Measurements from ENCODE around the gene RNF126.
"Not testable (repeated sequence)": the region's sequence is repeated elsewhere in the genome, so short reads cannot be mapped to it uniquely, and the experiment has no call there.

RNF126 gene

DNA sequence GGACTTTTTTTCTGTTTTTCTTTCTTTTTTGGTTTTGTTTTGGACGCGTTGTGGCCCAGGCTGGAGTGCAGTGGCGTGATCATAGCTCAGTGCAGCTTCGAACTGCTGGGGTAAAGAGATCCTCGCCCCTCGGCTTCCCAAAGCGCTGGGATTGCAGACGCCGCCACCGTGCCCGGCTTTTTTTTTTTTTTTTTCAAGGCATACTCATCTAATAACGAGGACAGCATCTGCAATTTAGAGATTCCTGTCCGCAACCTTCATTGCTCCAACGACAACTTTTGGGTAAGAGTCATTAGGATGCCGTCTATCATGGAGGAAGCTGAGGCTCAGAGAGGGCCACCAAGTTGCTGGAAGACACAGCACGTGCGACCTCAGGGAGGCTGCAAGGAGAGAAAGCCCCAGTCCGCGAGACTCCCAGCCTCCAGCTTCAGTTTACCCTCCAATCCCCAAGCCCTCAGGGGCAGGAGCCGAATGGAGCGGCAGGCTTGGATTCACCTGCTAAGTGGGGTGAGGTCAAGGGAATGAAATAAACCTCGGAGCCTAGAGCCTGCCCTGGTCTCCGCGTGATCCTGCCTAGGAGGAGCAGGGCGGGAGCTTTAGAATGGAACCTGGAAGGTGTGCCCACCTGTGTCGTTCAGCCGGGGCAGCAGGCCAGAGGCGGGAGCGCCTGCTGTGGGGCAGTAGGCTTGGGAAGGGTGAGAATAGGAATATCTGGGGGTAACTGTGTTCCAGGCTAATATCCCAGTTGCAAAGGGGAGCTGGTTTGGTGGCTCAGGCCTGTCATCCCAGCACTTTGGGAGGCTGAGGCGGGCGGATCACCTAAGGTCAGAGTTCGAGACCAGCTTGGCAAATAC is 29.0 kb downstream of the RNF126 start:
- H3K4me1 Mint-ChIP-seq, result peaks cover 8% of the 10 kb centered on the region
- peaks cover 8% of the 10 kb centered on the region for H3K36me3 Mint-ChIP-seq (ENCODE audit: low read depth)
- H3K27ac Mint-ChIP-seq, result peak overlapping the region; percentile 72 to 86 (median 76)
- peaks cover 14% of the 10 kb centered on the region for H3K27me3 Mint-ChIP-seq (ENCODE audit: low read depth)
- TF ChIP-seq, protein P1, sequence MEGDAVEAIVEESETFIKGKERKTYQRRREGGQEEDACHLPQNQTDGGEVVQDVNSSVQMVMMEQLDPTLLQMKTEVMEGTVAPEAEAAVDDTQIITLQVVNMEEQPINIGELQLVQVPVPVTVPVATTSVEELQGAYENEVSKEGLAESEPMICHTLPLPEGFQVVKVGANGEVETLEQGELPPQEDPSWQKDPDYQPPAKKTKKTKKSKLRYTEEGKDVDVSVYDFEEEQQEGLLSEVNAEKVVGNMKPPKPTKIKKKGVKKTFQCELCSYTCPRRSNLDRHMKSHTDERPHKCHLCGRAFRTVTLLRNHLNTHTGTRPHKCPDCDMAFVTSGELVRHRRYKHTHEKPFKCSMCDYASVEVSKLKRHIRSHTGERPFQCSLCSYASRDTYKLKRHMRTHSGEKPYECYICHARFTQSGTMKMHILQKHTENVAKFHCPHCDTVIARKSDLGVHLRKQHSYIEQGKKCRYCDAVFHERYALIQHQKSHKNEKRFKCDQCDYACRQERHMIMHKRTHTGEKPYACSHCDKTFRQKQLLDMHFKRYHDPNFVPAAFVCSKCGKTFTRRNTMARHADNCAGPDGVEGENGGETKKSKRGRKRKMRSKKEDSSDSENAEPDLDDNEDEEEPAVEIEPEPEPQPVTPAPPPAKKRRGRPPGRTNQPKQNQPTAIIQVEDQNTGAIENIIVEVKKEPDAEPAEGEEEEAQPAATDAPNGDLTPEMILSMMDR (IDR thresholded peaks at IDR 0.05; ENCODE audit: unreplicated experiment in 3 of 3), result no peak
- H3K4me3 Mint-ChIP-seq, result peak overlapping the region; percentile 94 to 98 (median 96)
- no peaks in the 10 kb centered on the region for H3K9me3 Mint-ChIP-seq

DNA sequence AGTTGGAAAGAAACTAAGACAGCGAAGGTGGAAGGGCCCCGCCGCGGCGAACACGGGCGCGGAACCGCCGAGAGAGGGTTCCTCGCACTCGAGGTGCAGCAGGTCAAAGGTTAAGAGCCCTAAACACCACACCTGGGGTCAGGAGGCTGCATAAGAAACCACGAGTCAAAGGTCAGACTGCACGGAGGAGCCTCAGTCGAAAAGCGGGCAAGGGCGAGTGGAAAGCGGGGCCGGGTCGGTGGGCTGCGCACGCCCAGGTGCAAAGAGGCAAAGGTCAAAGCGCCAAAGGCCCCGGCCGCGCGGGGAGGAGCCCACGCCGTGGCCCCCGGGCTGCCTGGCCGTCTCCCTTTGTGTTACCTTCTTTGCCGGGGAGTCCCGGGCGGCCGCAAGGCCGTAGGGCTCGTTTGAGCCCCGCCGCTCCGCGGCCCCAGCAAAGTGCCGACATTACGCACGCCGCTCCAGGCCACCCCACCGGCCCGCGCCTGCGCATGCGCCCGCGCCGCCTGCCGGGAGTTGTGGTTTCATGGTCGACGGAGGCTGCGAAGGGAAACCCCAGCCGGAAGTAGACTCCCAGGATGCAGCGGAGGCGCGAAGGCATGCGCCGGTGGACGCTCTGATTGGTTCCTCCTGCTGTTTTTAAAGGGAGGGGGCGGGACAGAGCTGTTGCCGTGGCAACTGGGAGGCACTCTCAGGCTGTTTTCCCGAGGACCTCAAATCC is 29.8 kb downstream of the RNF126 start, which contains the start of gene POLRMT:
TSS of gene POLRMT (minus strand) at position 470 of the 718 bp plus-strand sequence. CDS start at position 445, 25 bp downstream.
- peak within 1 kb of the TSS; percentile 94 to 98 (median 96) for H3K4me3 Mint-ChIP-seq
- TF ChIP-seq, protein P1 (IDR thresholded peaks at IDR 0.05; ENCODE audit: unreplicated experiment in 3 of 3), result peak in 1 of 3 experiments; percentile 34
- no peaks in the 10 kb centered on the region for H3K9me3 Mint-ChIP-seq
- peaks cover 13% of the 10 kb centered on the region for H3K27me3 Mint-ChIP-seq (ENCODE audit: low read depth)
- peaks cover 15% of the 10 kb centered on the region for H3K36me3 Mint-ChIP-seq (ENCODE audit: low read depth)
- peaks cover 11% of the 10 kb centered on the region for H3K4me1 Mint-ChIP-seq
- peak within 1 kb of the TSS; percentile 72 to 89 (median 86) for H3K27ac Mint-ChIP-seq

DNA sequence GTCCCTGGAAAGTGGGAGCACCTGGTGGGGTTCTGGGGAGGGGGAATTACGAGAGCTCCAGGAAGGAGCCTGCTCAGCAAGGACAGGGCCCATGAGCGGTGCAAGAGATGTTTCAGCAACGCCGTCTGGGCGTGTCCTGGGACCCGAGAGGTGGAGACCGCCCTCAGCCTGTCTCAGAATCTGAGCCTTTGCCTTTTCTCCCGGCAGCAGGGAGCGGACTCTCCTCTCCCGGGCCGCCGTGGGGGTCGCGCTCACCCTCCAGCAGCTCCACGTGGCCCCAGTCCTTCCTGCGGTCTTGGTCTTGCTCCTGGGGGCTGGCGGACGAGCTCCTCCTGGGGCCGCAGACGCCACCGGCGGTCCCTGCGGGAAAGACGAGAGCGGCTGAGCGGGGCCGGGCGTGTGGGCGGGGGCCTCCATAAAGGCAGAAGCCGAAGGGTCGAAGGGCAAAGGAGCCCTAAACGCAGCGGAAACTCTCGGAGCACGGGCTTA is 30.4 kb downstream of the RNF126 start:
- peak overlapping the region; percentile 94 to 98 (median 96) for H3K4me3 Mint-ChIP-seq
- H3K9me3 Mint-ChIP-seq, result no peaks in the 10 kb centered on the region
- peak overlapping the region in 2 of 3 experiments; percentile 68 to 89 for H3K27ac Mint-ChIP-seq
- peaks cover 7% of the 10 kb centered on the region for H3K27me3 Mint-ChIP-seq (ENCODE audit: low read depth)
- TF ChIP-seq, protein P1 (IDR thresholded peaks at IDR 0.05; ENCODE audit: unreplicated experiment in 3 of 3), result no peak
- H3K36me3 Mint-ChIP-seq (ENCODE audit: low read depth), result peaks cover 17% of the 10 kb centered on the region
- peaks cover 11% of the 10 kb centered on the region for H3K4me1 Mint-ChIP-seq

DNA sequence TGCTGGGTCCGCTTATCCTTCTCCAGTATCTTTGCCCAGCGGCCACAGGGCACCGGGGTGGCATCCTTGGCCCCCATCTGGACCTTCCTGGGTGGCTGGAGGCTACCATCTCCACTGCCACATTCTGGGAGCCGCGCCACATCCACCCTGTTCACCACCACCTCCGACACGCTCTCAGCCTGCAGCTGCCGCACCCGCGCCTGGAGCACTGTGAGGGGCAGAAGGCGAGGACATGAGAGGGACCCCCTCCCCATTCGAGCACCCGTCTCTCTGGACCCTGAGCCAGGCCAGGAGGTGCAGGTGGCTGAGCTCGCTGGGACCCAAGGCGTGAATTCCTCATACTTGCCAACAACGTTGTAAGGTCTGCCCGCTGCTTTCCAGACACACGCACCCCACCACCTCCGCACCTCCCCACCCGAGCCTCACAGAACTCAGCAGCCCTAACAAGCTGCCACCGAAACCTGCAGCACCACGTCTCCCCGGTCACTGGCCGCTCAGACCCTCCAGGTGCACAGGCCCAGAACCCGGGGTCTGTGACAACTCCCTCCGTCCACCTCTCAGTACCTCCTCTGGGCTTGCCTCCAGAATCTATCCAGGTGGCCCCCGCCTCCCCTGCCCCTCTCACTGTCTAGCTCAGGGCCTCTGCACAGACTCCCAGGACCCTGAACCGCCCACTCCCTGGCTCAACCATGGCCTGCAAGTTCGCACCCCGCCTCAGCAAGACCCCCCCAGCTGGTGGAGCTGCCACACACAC is 32.9 kb downstream of the RNF126 start:
- Mint-ChIP-seq H3K9me3 (no peaks in the 10 kb centered on the region), H3K4me3 (peak overlapping the region in 2 of 3 experiments; percentile 57 to 58), H3K36me3 (ENCODE audit: low read depth) (peaks cover 26% of the 10 kb centered on the region), H3K27me3 (ENCODE audit: low read depth) (peaks cover 3% of the 10 kb centered on the region), H3K27ac (no peak overlapping the region), H3K4me1 (peaks cover 11% of the 10 kb centered on the region)
- TF ChIP-seq, protein P1 (IDR thresholded peaks at IDR 0.05; ENCODE audit: unreplicated experiment in 3 of 3), result no peak

DNA sequence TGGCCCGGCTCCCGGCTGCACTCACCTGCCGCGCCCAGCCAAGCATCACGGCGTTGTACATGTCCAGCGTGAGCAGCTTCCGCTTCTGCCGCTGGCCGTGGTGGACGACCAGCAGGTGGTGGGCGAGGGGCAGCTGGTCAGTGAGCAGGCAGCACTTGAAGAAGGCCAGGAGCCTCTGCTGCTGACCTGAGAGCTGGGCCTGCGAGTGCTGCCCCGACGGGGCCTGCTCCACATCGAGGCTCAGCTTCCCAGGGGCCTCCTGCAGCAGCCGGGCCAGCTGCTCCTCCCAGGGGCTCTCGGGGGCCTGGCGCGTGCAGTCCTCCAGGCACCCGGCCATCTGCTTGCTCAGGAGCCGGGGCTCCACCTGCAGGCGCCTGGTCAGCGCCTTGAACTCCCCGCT is 33.5 kb downstream of the RNF126 start:
- H3K27me3 Mint-ChIP-seq (ENCODE audit: low read depth); H3K4me3 Mint-ChIP-seq; H3K9me3 Mint-ChIP-seq; H3K27ac Mint-ChIP-seq: not testable (repeated sequence)
- peaks cover 26% of the 10 kb centered on the region for H3K36me3 Mint-ChIP-seq (ENCODE audit: low read depth)
- peaks cover 11% of the 10 kb centered on the region for H3K4me1 Mint-ChIP-seq

All from nephron (organoid).